AG04450 (cell line): ENCODE data around the gene MYO5B. TPM values are rescaled to one million over a fixed set of nuclear protein-coding genes. Genes with fewer than 3 reads are reported as not detected.
"Not testable (repeated sequence)": the region's sequence is repeated elsewhere in the genome, so short reads cannot be mapped to it uniquely, and the experiment has no call there.

Source experiments
- CTCF ChIA-PET: fragments of 300-600, 350-600 bp; formaldehyde crosslinking; extraction: SDS; loops from one replicate; lab custom pipeline; 2022; ENCODE audit warnings: antibody characterized with exemption, inconsistent platforms; lab: Charles Lee
- POLR2A ChIA-PET: fragments of 350-600 bp; formaldehyde crosslinking; extraction: SDS; loops from one replicate; lab custom pipeline; 2021; ENCODE audit warnings: antibody characterized with exemption, inconsistent platforms; lab: Yijun Ruan, JAX
- DNase-seq: peaks from one replicate; pipeline ENCODE4 v3.0.0-alpha.2; 2011; ENCODE audit warnings: low read depth, low spot score
- H3K27ac ChIP-seq: one replicate; pipeline ENCODE4 v1.5.1; 2012; ENCODE audit warnings: low read depth, low read length, control low read depth
- H3K27me3 ChIP-seq: one replicate; pipeline ENCODE4 v1.6.0; 2012; ENCODE audit warnings: low read length; ENCODE audit not compliant: control insufficient read depth, insufficient read depth
- H3K4me3 ChIP-seq: 2 replicates; pipeline ENCODE4 v1.5.1; 2011; ENCODE audit warnings: mild to moderate bottlenecking, low read depth, low read length, control low read depth
- H3K9me3 ChIP-seq: 2 replicates; pipeline ENCODE4 v1.5.1; 2012; ENCODE audit warnings: low read length; ENCODE audit not compliant: control insufficient read depth, insufficient read depth
- CTCF ChIP-seq: IDR thresholded peaks from 2 replicates; pipeline ENCODE4 v1.5.1; 2011; ENCODE audit warnings: low read depth, low read length, control low read depth, inconsistent platforms
- polyA minus RNA-seq: library from RNA; depleted of rRNA, polyadenylated mRNA; stranded (reverse); fragments of >200 nt; gene quantifications from 2 replicates; pipeline ENCODE4 v1.2.3, GENCODE V29; 2011; rRNA and poly(A)+ RNA removed
- polyA plus RNA-seq: library from polyadenylated mRNA; depleted of rRNA; stranded (reverse); fragments of >200 nt; gene quantifications from 2 replicates; pipeline ENCODE4 v1.2.3, GENCODE V29; 2011; rRNA removed

The MYO5B gene
- 0.32 and 0.41 TPM in 2 replicates for polyA plus RNA-seq
- polyA minus RNA-seq = 0.78 and 0.83 TPM in 2 replicates

- POLR2A ChIA-PET = no interaction called here
- peaks cover 38% of the 10 kb centered on the region for H3K27me3 ChIP-seq
- H3K27ac ChIP-seq = no peak within 1 kb of the TSS
- no peak for DNase-seq
- no peaks in the 10 kb centered on the region; the same call in 1 of the 2 replicates for H3K9me3 ChIP-seq
- CTCF ChIA-PET = no interaction called here
- H3K4me3 ChIP-seq = no peak within 1 kb of the TSS
- TF ChIP-seq CTCF = no peak
Measured at GRCh38 chr18:50194631-50195532, at the start of gene MYO5B. Gene MYO5B, minus strand, starts transcription at chr18:50195147. Its CDS starts 354 bp downstream, at chr18:50194793.

DNA sequence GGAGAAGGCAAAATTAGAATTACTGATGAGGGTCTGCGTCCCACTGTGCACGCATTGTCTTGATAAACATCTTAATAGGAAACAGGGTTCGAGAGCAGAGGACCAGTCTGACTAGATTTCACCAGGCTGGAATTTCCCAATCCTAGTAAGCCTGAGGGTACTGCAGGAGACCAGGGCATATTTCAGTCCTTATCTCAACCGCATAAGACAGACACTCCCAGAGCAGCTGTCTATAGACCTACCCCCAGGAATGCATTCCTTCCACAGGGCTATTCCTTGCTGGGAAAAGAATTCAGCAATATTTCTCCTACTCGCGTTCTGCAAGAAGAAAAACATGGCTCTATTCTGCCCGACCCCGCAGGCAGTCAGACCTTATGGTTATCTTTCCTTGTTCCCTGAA is 46.8 kb upstream of the MYO5B start:
- POLR2A ChIA-PET, DNase-seq, H3K27ac ChIP-seq, H3K9me3 ChIP-seq, H3K27me3 ChIP-seq, CTCF ChIA-PET, H3K4me3 ChIP-seq: not testable (repeated sequence)

DNA sequence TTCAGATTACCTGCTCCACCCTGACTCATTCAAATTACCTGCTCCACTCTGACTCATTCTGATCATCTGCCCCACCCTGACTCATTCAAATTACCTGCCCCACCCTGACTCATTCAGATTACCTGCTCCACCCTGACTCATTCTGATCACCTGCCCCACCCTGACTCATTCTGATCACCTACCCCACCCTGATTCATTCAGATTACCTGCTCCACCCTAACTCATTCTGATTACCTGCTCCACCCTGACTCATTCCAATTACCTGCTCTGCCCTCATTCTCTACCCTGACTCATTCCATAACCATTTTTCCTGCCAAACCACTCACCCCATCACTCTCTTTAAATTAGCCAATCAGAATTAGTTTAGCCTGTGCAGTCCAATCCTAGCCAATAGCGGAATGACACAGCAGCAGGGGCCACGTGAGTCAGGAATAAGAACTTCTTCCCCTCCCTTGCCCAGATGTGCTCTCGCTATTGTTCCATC is 45.2 kb upstream of the MYO5B start:
- DNase-seq = no peak
- POLR2A ChIA-PET = no interaction called here
- H3K27ac ChIP-seq = no peak overlapping the region
- H3K27me3 ChIP-seq = no peaks in the 10 kb centered on the region
- no peak overlapping the region for H3K4me3 ChIP-seq
- no peaks in the 10 kb centered on the region; the same call in 1 of the 2 replicates for H3K9me3 ChIP-seq
- CTCF ChIA-PET = no interaction called here
- TF ChIP-seq CTCF = no peak

- no peak for TF ChIP-seq CTCF
- Histone ChIP-seq H3K4me3 (no peak overlapping the region), H3K27me3 (peaks cover 2% of the 10 kb centered on the region), H3K27ac (peak overlapping the region; percentile 11), H3K9me3 (no peaks in the 10 kb centered on the region)
- no peak for DNase-seq
- ChIA-PET CTCF (no interaction called here), POLR2A (no interaction called here)
Measured at GRCh38 chr18:50232419-50232818, 37.5 kb upstream of the MYO5B start.

DNA sequence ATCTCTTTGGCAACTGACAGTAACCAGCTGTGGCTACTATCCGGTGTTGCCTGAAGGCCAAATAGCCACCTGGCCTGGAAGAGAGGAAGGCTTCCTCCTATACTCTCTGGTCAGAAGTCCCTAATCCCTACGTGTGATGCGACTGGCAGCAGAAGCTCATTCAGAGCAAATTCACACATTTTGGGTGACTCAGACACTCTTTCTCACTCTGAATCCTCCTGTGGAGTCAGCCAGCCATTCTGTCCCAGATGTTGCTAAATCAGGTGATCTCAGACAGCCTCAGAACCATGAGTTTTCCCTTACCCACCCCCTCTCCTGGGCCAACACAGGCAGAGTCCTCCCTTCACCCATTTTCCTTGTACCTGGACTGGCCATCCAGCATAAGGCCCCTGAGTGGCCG is 36.7 kb upstream of the MYO5B start:
- H3K4me3 ChIP-seq = no peak overlapping the region
- CTCF ChIA-PET = no interaction called here
- no peaks in the 10 kb centered on the region for H3K9me3 ChIP-seq
- POLR2A ChIA-PET = no interaction called here
- H3K27ac ChIP-seq = no peak overlapping the region
- TF ChIP-seq CTCF = no peak
- DNase-seq = no peak
- H3K27me3 ChIP-seq = peaks cover 2% of the 10 kb centered on the region

DNA sequence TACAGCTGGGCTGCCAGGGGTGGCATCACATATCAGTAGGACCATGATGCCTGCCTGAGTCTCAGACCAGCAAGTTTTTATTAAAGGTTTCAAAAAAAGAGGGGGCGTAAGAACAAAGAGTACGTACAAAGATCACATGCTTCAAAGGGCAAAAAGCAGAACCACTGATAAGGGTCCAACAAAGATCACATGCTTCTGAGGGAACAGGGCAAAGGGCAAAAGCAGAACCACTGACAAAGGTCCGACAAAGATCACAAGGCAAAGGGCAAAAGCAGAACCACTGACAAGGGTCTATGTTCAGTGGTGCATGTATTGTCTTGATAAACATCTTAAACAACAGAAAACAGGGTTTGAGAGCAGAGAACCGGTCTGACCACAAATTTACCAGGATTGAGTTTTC is 25.3 kb upstream of the MYO5B start:
- H3K27me3 ChIP-seq, H3K27ac ChIP-seq, H3K9me3 ChIP-seq, DNase-seq, POLR2A ChIA-PET, H3K4me3 ChIP-seq: not testable (repeated sequence)
- CTCF ChIA-PET = interaction anchor here (1.0 kb wide), 1 partner anchor 137 kb away, joined by 3 read pairs; no protein-coding TSS in a partner anchor
